Measurements from ENCODE around the gene ANXA3.

- TF ChIP-seq EZH2 (optimal IDR thresholded peaks at IDR 0.05; ENCODE audit: low read depth, low read length) (no peak), EZH2phosphoT487 (IDR thresholded peaks at IDR 0.05; ENCODE audit: low read length) (no peak)
- TF ChIP-seq, protein P1, sequence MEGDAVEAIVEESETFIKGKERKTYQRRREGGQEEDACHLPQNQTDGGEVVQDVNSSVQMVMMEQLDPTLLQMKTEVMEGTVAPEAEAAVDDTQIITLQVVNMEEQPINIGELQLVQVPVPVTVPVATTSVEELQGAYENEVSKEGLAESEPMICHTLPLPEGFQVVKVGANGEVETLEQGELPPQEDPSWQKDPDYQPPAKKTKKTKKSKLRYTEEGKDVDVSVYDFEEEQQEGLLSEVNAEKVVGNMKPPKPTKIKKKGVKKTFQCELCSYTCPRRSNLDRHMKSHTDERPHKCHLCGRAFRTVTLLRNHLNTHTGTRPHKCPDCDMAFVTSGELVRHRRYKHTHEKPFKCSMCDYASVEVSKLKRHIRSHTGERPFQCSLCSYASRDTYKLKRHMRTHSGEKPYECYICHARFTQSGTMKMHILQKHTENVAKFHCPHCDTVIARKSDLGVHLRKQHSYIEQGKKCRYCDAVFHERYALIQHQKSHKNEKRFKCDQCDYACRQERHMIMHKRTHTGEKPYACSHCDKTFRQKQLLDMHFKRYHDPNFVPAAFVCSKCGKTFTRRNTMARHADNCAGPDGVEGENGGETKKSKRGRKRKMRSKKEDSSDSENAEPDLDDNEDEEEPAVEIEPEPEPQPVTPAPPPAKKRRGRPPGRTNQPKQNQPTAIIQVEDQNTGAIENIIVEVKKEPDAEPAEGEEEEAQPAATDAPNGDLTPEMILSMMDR (IDR thresholded peaks at IDR 0.05; ENCODE audit: low read length): no peak
Measured at GRCh38 chr4:78545275-78546246, 6.0 kb upstream of the ANXA3 start.
